GM12878 (cell line): ENCODE measurements around the gene TDRD12. TPM values are rescaled to one million over a fixed set of nuclear protein-coding genes. Genes with fewer than 3 reads are reported as not detected.

Source experiments
- ATAC-seq: fragments of 200-7000 bp; cut with Tn5 transposase; 3 replicates; pipeline ENCODE4 v1.9.1; 2020; ENCODE audit warnings: mild to moderate bottlenecking, moderate library complexity
- BruUV-seq: library from RNA; stranded (reverse); fragments of 400-500 nt; replicated peaks from 2 replicates; lab custom pipeline; 2021; lab: Mats Ljungman, UMichigan
- CTCF ChIA-PET: fragments of 300-600 bp; sonication (Branson Sonifier 250); formaldehyde crosslinking; extraction: SDS; loops from one replicate; lab custom pipeline; 2021; ENCODE audit warnings: inconsistent platforms; lab: Yijun Ruan, JAX
- POLR2A ChIA-PET: fragments of 350-600 bp; formaldehyde crosslinking; extraction: SDS; loops from one replicate; lab custom pipeline; 2021; ENCODE audit warnings: inconsistent platforms; lab: Charles Lee
- RAD21 ChIA-PET: fragments of 300-600 bp; sonication (Branson Sonifier 250); formaldehyde crosslinking; loops from one replicate; lab custom pipeline; 2023; ENCODE audit warnings: antibody characterized with exemption; ENCODE audit not compliant: unreplicated experiment; lab: Charles Lee
- SMC1A ChIA-PET: fragments of 300-600 bp; sonication (Branson Sonifier 250); formaldehyde crosslinking; loops from one replicate; lab custom pipeline; 2023; ENCODE audit not compliant: unreplicated experiment, uncharacterized antibody; lab: Charles Lee
- DNase-seq: peaks from one replicate; pipeline ENCODE4 v3.0.0-alpha.2; 2011; ENCODE audit warnings: low read depth, low spot score
- FAIRE-seq: peaks from 3 replicates; lab custom pipeline; 2011; peaks lifted over from hg19 to GRCh38; lab: Jason Lieb, UNC
- H2AFZ ChIP-seq: 2 replicates; pipeline ENCODE4 v1.6.0; 2011; ENCODE audit warnings: low read depth, low read length, control low read depth; ENCODE audit not compliant: control insufficient read depth
- H3K27ac ChIP-seq: 2 replicates; pipeline ENCODE4 v1.5.1; 2011; ENCODE audit warnings: control low read depth; ENCODE audit not compliant: control insufficient read depth, insufficient read depth
- H3K27me3 ChIP-seq, 2 experiments: replicated peaks in 1 of 2; 2 replicates each; pipeline versions ENCODE4 v1.6.0 to v1.6.1; 2011; ENCODE audit warnings: low read length in 1 of 2; ENCODE audit not compliant: control insufficient read depth in 2 of 2, insufficient read depth in 2 of 2
- H3K36me3 ChIP-seq, 2 experiments: 2 replicates each; pipeline ENCODE4 v1.5.1; 2011; ENCODE audit warnings: low read length in 1 of 2; ENCODE audit not compliant: control insufficient read depth in 2 of 2, insufficient read depth in 2 of 2
- H3K4me1 ChIP-seq: 2 replicates; pipeline ENCODE4 v1.6.1; 2011; ENCODE audit warnings: mild to moderate bottlenecking, low read length, moderate library complexity, mixed read lengths; ENCODE audit not compliant: control insufficient read depth, insufficient read depth
- H3K4me2 ChIP-seq: 2 replicates; pipeline ENCODE4 v1.6.0; 2011; ENCODE audit warnings: control low read depth; ENCODE audit not compliant: control insufficient read depth, insufficient read depth
- H3K4me3 ChIP-seq: fragments of 200-600 bp; sonication (generic); 2 replicates; pipeline ENCODE4 v1.5.1; 2016
- H3K79me2 ChIP-seq: 2 replicates; pipeline ENCODE4 v1.6.0; 2011; ENCODE audit warnings: low read length; ENCODE audit not compliant: control insufficient read depth, insufficient read depth
- H3K9ac ChIP-seq: 2 replicates; pipeline ENCODE4 v1.8.0; 2011; ENCODE audit warnings: low read length, control low read depth, mixed read lengths; ENCODE audit not compliant: control insufficient read depth, insufficient read depth
- H3K9me3 ChIP-seq: replicated peaks from 3 replicates; pipeline ENCODE4 v1.5.1; 2011; ENCODE audit warnings: mild to moderate bottlenecking, low read length; ENCODE audit not compliant: control insufficient read depth, insufficient read depth
- H4K20me1 ChIP-seq: 2 replicates; pipeline ENCODE4 v1.6.0; 2011; ENCODE audit not compliant: control insufficient read depth, insufficient read depth
- IRF4 ChIP-seq: IDR thresholded peaks from 2 replicates; pipeline ENCODE4 v1.6.1; 2011; ENCODE audit warnings: low read depth, low read length
- MXI1 ChIP-seq: fragments of 150-350 bp; IDR thresholded peaks from 2 replicates; pipeline ENCODE4 v1.6.1; 2011; ENCODE audit warnings: low read depth, mild to moderate bottlenecking, inconsistent platforms, low read length, improper control_type of control experiment
- NBN ChIP-seq: fragments of 450-650 bp; IDR thresholded peaks from 2 replicates; pipeline ENCODE4 v1.6.1; 2016
- NFYB ChIP-seq: IDR thresholded peaks from 2 replicates; pipeline ENCODE4 v1.6.1; 2011; ENCODE audit warnings: low read depth, mild to moderate bottlenecking, low read length, improper control_type of control experiment, moderate library complexity; ENCODE audit not compliant: insufficient read depth
- POLR2AphosphoS5 ChIP-seq: IDR thresholded peaks from 2 replicates; pipeline ENCODE4 v1.6.1; 2011; ENCODE audit warnings: mild to moderate bottlenecking, low read length, inconsistent platforms
- RFX5 ChIP-seq: IDR thresholded peaks from 2 replicates; pipeline ENCODE4 v1.6.1; 2011; ENCODE audit warnings: low read depth, low read length, improper control_type of control experiment
- RUNX3 ChIP-seq: IDR thresholded peaks from 2 replicates; pipeline ENCODE4 v1.6.1; 2012; ENCODE audit warnings: low read length, inconsistent platforms
- SMARCA5 ChIP-seq: fragments of 450-650 bp; IDR thresholded peaks from 2 replicates; pipeline ENCODE4 v1.6.1; 2017; ENCODE audit warnings: mild to moderate bottlenecking
- SP1 ChIP-seq: IDR thresholded peaks from one replicate; pipeline ENCODE4 v1.6.1; 2011; ENCODE audit warnings: low read depth, low read length
- WGBS: methylation state at CpG from one replicate; pipeline ENCODE4 v1.1.6; 2016; ENCODE audit warnings: low lambda C conversion rate; ENCODE audit not compliant: insufficient replicate concordance, insufficient coverage; ENCODE audit errors: missing lambda C conversion rate; 5-methylcytosine and 5-hydroxymethylcytosine counted together
- in situ Hi-C: fragments of 300-500 bp; cut with MboI; formaldehyde crosslinking; loops from 9 replicates; pipeline ENCODE4 v1.14.3; 2018; ENCODE audit warnings: mixed read lengths
- intact Hi-C: fragments of 100-400 bp; cut with micrococcal nuclease; formaldehyde crosslinking; loops from one replicate; pipeline ENCODE4 v1.14.2; 2022; ENCODE audit not compliant: unreplicated experiment
- polyA plus RNA-seq, 11 experiments: library from polyadenylated mRNA; depleted of rRNA in 4 of 11; unstranded in 6 of 11; stranded (reverse) in 5 of 11; fragments of >200 nt; fragmentation: Nextera tagmentation in 4 of 11; fragmentation: Illumina TruSeq in 1 of 11; extraction: Ambion mirVana in 4 of 11; extraction: Trizol in 1 of 11; gene quantifications; 1 replicate in 1 of 11; 2 replicates in 10 of 11; pipeline versions ENCODE4 v1.2.1 to v1.2.3, GENCODE V29; 2011 to 2016; ENCODE audit warnings: inconsistent platforms in 2 of 11, missing spikeins in 2 of 11, low read depth in 1 of 11
- total RNA-seq, 4 experiments: library from RNA; depleted of rRNA in 3 of 4; stranded (reverse); fragments of >200 nt in 3 of 4; fragmentation: Illumina TruSeq in 1 of 4; extraction: Trizol in 1 of 4; gene quantifications; 2 replicates each; pipeline versions ENCODE4 v1.2.1 to v1.2.3, GENCODE V29; 2013 to 2021
- TF ChIP-seq, protein P1 (sequence below): IDR thresholded peaks from 2 replicates; pipeline ENCODE4 v1.6.1; 2012; ENCODE audit warnings: low read depth, low read length, improper control_type of control experiment
- TF ChIP-seq, protein P2 (sequence below): IDR thresholded peaks from 2 replicates; pipeline ENCODE4 v1.6.1; 2012; ENCODE audit warnings: low read depth, low read length, improper control_type of control experiment
- TF ChIP-seq, protein P3 (sequence below): fragments of 150-350 bp; IDR thresholded peaks from 2 replicates; pipeline ENCODE4 v1.6.1; 2016; ENCODE audit warnings: low read depth, low read length

Gene TDRD12
- total and polyA plus RNA-seq, 10 of the 15 experiments (the other 5 are each of a cell fraction or from before 2014, with no cell fraction given), result 0.08 to 0.15 TPM; not detected in 8

DNA sequence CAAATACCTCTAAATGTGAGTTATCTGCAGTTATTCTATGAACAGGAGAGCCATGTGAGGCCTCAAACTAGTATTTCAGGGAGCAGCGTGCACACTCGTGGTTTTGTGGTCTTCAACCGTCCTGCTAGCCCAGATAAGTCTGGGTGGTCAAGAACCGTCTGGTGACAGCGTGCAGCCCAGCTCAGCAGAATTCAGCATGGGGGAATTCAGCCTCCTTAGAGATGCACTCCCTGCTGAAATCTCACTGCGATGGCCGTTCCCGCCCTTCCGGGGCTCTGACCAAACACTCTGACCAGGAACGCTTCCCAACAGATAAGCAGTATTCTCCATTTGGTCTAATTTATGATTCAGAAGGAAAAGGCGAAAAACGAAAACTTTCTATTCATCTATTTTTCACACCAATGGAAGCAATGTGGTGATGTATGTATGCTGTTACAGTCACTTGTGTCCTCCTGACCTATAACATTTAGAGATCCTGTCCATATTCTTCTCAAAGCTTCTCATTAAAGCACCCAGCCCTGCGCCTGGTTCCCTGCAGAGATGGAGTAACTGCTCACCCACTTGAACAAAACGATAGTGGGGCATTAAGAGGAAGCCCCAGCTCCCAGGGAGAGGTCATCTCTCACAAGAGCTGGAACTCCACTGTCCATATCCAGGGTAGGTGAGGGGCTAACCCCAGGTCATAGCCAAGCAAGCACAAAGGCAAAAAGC is 47.5 kb upstream of the TDRD12 start:
- Histone ChIP-seq H2AFZ (no peak overlapping the region), H3K27ac (no peak overlapping the region), H3K4me2 (peak overlapping the region; percentile 36), H4K20me1 (0 out of 2 replicates have a peak, but pooled peaks cover 2% of the 10 kb centered on the region), H3K4me1 (peaks cover 20% of the 10 kb centered on the region), H3K27me3 (peaks cover 2 to 6% of the 10 kb centered on the region in 2 experiments; a peak in 3 of 4 replicates), H3K9me3 (no peaks in the 10 kb centered on the region; the same call in 2 of the 3 replicates), H3K9ac (no peak overlapping the region)
- intact Hi-C loops (no loop called here), in situ Hi-C loops (no loop called here)
- ChIA-PET SMC1A (interaction anchor here (1.0 kb wide), 1 partner anchor 19 kb away, joined by 4 read pairs; the partner anchor contains the start of gene NUDT19), CTCF (interaction anchor here (0.9 to 1.1 kb wide), 2 partner anchors 70 to 200 kb away, joined by 3 read pairs; no protein-coding TSS in a partner anchor), RAD21 (no interaction called here), POLR2A (no interaction called here)
- 71% methylated on average over 14 of the region's 14 CpGs for WGBS
- BruUV-seq, result TSS peak; percentile 22
- FAIRE-seq, result no peak
- no peak for ATAC-seq
- TF ChIP-seq RFX5 (no peak), SMARCA5 (no peak), RUNX3 (0 out of 2 replicates have a peak, but pooled peaks have one; percentile 32)
- TF ChIP-seq, protein P1, sequence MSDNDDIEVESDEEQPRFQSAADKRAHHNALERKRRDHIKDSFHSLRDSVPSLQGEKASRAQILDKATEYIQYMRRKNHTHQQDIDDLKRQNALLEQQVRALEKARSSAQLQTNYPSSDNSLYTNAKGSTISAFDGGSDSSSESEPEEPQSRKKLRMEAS, result no peak
- TF ChIP-seq, all 136 proteins: peak for 1
- DNase-seq, result no peak
- Histone ChIP-seq H3K36me3 (no peaks in the 10 kb centered on the region; a peak in 2 of 4 replicates), H3K79me2 (peaks cover 43% of the 10 kb centered on the region), H3K4me3 (no peak overlapping the region)

DNA sequence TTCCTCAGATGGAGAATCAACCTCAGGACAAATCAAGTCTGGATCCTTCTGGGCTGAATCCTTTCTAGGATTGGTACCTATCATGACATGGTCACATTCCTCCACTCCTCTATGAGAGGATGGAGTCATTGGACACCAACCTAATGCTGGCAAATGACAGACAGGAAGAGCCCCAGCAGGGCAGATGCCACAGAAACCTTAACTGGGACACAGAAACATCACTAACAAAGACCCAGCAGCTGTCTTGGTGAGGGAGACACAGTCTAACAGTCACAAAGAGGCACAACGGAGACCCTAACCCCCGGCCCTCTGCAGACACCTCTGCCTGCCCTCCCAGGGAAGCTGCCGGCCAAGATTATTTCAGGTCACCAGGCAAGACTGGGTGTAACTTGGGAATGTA is 46.7 kb upstream of the TDRD12 start:
- intact Hi-C loops, result no loop called here
- H2AFZ ChIP-seq, result no peak overlapping the region
- FAIRE-seq, result no peak
- H3K27me3 ChIP-seq, result peaks cover 2 to 7% of the 10 kb centered on the region in 2 experiments; a peak in 3 of 4 replicates
- ChIA-PET RAD21 (no interaction called here), SMC1A (interaction anchor here (1.0 kb wide), 1 partner anchor 18 kb away, joined by 4 read pairs; the partner anchor contains the start of gene NUDT19), POLR2A (no interaction called here), CTCF (no interaction called here)
- ATAC-seq, result no peak
- WGBS, result 93% methylated on average over 3 of the region's 3 CpGs
- no TSS peak for BruUV-seq
- H3K4me1 ChIP-seq, result peaks cover 20% of the 10 kb centered on the region
- H3K9me3 ChIP-seq, result no peaks in the 10 kb centered on the region; the same call in 2 of the 3 replicates
- 0 out of 2 replicates have a peak, but pooled peaks cover 2% of the 10 kb centered on the region for H4K20me1 ChIP-seq
- no peak overlapping the region for H3K27ac ChIP-seq
- H3K9ac ChIP-seq, result no peak overlapping the region
- H3K4me3 ChIP-seq, result peak overlapping the region; percentile 83; the same call in 1 of the 2 replicates
- no peaks in the 10 kb centered on the region; a peak in 2 of 4 replicates for H3K36me3 ChIP-seq
- peaks cover 43% of the 10 kb centered on the region for H3K79me2 ChIP-seq
- H3K4me2 ChIP-seq, result peak overlapping the region; percentile 57
- DNase-seq, result no peak
- in situ Hi-C loops, result no loop called here
- no peak for TF ChIP-seq POLR2AphosphoS5
- TF ChIP-seq IRF4, result no peak
- TF ChIP-seq, protein P2, sequence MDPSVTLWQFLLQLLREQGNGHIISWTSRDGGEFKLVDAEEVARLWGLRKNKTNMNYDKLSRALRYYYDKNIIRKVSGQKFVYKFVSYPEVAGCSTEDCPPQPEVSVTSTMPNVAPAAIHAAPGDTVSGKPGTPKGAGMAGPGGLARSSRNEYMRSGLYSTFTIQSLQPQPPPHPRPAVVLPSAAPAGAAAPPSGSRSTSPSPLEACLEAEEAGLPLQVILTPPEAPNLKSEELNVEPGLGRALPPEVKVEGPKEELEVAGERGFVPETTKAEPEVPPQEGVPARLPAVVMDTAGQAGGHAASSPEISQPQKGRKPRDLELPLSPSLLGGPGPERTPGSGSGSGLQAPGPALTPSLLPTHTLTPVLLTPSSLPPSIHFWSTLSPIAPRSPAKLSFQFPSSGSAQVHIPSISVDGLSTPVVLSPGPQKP, result no peak
- TF ChIP-seq MXI1, result no peak
- TF ChIP-seq, protein P3, sequence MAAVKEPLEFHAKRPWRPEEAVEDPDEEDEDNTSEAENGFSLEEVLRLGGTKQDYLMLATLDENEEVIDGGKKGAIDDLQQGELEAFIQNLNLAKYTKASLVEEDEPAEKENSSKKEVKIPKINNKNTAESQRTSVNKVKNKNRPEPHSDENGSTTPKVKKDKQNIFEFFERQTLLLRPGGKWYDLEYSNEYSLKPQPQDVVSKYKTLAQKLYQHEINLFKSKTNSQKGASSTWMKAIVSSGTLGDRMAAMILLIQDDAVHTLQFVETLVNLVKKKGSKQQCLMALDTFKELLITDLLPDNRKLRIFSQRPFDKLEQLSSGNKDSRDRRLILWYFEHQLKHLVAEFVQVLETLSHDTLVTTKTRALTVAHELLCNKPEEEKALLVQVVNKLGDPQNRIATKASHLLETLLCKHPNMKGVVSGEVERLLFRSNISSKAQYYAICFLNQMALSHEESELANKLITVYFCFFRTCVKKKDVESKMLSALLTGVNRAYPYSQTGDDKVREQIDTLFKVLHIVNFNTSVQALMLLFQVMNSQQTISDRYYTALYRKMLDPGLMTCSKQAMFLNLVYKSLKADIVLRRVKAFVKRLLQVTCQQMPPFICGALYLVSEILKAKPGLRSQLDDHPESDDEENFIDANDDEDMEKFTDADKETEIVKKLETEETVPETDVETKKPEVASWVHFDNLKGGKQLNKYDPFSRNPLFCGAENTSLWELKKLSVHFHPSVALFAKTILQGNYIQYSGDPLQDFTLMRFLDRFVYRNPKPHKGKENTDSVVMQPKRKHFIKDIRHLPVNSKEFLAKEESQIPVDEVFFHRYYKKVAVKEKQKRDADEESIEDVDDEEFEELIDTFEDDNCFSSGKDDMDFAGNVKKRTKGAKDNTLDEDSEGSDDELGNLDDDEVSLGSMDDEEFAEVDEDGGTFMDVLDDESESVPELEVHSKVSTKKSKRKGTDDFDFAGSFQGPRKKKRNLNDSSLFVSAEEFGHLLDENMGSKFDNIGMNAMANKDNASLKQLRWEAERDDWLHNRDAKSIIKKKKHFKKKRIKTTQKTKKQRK, result no peak
- TF ChIP-seq SP1, result no peak
- no peak for TF ChIP-seq NFYB
- no peak for TF ChIP-seq NBN
